Stomach smooth muscle (tissue), 2 donors: ENCODE data around the gene SUCNR1.
"Not testable (repeated sequence)": the region's sequence is repeated elsewhere in the genome, so short reads cannot be mapped to it uniquely, and the experiment has no call there.

Source experiments
- H3K27ac ChIP-seq: one replicate; pipeline ENCODE4 v1.7.0; 2013; ENCODE audit warnings: mild to moderate bottlenecking, low read length, inconsistent platforms
- H3K27me3 ChIP-seq, 2 donors: one replicate each; pipeline ENCODE4 v1.7.0; 2013; ENCODE audit warnings: low read length in 2 of 2; ENCODE audit not compliant: insufficient read depth in 2 of 2, control insufficient read depth in 1 of 2
- H3K36me3 ChIP-seq, 2 donors: one replicate each; pipeline ENCODE4 v1.7.0; 2013; ENCODE audit warnings: low read length in 2 of 2; ENCODE audit not compliant: control insufficient read depth in 2 of 2, insufficient read depth in 2 of 2
- H3K4me1 ChIP-seq: one replicate; pipeline ENCODE4 v1.7.0; 2013; ENCODE audit warnings: low read length; ENCODE audit not compliant: control insufficient read depth, insufficient read depth
- H3K4me3 ChIP-seq, 2 donors: one replicate each; pipeline ENCODE4 v1.7.0; 2013; ENCODE audit warnings: low read length in 2 of 2
- H3K9ac ChIP-seq, 2 donors: one replicate each; pipeline ENCODE4 v1.7.0; 2013; ENCODE audit warnings: low read length in 2 of 2, mild to moderate bottlenecking in 1 of 2
- H3K9me3 ChIP-seq, 2 donors: one replicate each; pipeline ENCODE4 v1.7.0; 2013; ENCODE audit warnings: low read length in 2 of 2; ENCODE audit not compliant: control insufficient read depth in 2 of 2
- donor health status: healthy.
- donor health status: Pancreatic carcinoma.

Gene SUCNR1

DNA sequence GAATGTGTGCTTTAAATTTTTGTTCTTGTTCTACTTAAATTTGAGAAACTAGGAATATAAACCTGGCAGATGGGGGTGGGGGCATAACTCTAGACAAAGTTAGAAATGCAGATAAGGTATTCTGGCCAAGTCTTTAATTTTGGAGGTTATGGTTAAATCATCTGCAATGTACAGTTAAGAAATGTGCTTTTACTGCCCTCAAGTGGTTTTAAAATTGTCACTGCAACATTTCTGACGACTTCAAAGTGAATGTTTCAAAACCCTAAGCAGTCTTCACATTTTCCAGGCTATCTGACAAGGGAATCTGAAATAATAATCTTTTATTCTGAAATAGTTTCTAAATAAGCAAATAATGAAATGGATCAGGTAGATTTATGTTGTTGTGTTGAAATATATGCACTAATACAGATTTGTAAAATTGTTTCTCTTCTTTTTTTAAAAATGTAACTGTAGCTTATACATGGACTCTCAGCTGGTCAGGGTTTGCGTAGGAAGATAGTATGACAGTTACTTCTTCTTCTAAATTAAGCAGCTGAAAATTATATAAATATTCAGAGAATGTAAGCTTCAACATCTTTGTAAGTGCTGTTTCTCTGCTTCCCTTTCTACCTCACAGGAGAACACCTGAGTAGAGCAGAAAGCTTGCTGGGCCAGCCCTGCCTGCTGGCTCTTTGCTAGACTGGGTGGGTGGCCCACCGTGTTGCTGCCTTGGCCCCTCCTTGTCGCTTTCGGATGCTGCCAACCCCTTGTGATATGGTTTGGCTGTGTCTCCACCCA is 45.0 kb downstream of the SUCNR1 start:
- H3K27ac ChIP-seq, result no peak overlapping the region

DNA sequence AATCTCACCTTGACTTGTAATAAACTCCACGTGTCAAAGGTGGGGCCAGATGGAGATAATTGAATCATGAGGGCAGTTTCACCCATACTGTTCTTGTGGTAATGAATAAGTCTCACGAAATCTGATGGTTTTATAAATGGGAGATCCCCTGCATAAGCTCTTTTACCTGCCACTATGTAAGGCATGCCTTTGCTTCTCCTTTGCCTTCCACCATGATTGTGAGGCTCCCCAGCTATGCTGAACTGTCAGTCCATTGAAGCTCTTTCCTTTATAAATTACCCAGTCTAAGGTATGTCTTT is 45.5 kb downstream of the SUCNR1 start:
- Histone ChIP-seq H3K4me3 (no peak overlapping the region), H3K27ac (no peak overlapping the region), H3K4me1 (no peaks in the 10 kb centered on the region), H3K9me3 (peaks cover 0 to 3% of the 10 kb centered on the region in 2 donors), H3K9ac (no peak overlapping the region), H3K36me3 (no peaks in the 10 kb centered on the region), H3K27me3 (no peaks in the 10 kb centered on the region)

More for the DNA sequence above, 45.0 kb downstream of the SUCNR1 start:
- no peaks in the 10 kb centered on the region for H3K27me3 ChIP-seq
- H3K4me3 ChIP-seq, result no peak overlapping the region
- peaks cover 0 to 3% of the 10 kb centered on the region in 2 donors for H3K9me3 ChIP-seq
- H3K4me1 ChIP-seq, result no peaks in the 10 kb centered on the region
- H3K9ac ChIP-seq, result no peak overlapping the region
- H3K36me3 ChIP-seq, result no peaks in the 10 kb centered on the region

DNA sequence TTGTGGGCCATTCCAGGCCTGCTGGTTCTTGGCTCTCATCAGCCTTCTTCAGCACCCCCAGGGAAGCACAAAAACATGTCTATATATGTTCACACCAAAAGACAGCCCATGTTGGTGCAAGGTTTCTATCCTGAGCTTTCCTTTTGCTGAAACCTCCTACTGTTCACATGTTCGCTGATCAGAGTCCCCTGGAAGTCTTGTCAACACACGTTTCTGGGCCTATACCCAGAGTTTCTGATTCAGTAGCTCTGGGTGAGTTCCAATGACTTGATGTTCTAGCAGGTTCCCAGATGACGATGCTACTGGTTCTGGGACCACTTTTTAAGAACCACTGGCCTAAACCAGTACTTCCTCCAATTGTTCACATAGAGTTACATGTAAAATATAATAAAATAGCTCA is 46.0 kb downstream of the SUCNR1 start:
- Histone ChIP-seq H3K27ac (no peak overlapping the region), H3K9ac (no peak overlapping the region), H3K4me3 (no peak overlapping the region), H3K27me3 (no peaks in the 10 kb centered on the region), H3K4me1 (no peaks in the 10 kb centered on the region), H3K9me3 (peaks cover 0 to 3% of the 10 kb centered on the region in 2 donors), H3K36me3 (no peaks in the 10 kb centered on the region)

DNA sequence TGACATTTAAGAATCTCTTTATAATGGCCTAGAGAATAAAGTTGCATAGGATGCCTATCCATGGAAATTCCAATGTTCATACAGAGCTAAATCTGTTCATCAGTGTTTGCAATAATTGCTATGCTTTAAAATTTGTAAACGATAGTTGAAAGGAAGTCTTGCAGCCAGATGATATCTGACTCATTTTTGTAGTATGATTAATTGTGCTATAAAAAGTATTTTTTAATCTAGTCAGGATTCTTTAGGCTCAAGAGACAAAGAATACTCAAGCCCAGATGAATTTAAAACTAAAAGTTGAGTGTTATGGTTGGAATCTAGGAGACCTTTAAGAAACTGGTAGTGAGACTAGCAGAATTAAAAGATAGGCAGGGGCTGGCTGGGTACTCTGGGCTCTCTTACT is 50.5 kb downstream of the SUCNR1 start:
- Histone ChIP-seq H3K4me3 (no peak overlapping the region), H3K9ac (no peak overlapping the region), H3K9me3 (peaks cover 0 to 3% of the 10 kb centered on the region in 2 donors), H3K27ac (no peak overlapping the region), H3K4me1 (no peaks in the 10 kb centered on the region), H3K36me3 (no peaks in the 10 kb centered on the region), H3K27me3 (no peaks in the 10 kb centered on the region)

DNA sequence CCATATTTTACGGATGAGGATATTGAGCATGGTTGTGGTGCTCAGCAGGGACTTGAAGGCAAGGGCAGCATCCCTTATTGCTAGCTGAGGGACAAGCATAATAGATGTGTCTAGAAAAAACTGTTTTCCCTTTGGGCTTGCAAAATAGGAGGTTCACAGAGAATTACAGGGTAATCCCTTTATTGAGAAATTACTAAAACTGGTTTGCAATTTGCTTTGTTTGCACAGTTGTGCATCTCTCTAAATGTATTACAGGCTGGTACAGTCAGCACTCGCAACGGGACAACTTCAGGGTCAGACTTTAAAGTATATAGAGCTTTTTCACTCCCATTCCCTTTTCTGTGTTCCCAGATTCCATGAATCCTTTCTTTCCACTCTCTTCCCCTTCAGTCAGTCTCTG is 51.3 kb downstream of the SUCNR1 start:
- Histone ChIP-seq H3K9me3 (peaks cover 0 to 3% of the 10 kb centered on the region in 2 donors), H3K4me3 (no peak overlapping the region), H3K27ac (no peak overlapping the region), H3K4me1 (no peaks in the 10 kb centered on the region), H3K9ac (no peak overlapping the region), H3K36me3 (no peaks in the 10 kb centered on the region), H3K27me3 (no peaks in the 10 kb centered on the region)

DNA sequence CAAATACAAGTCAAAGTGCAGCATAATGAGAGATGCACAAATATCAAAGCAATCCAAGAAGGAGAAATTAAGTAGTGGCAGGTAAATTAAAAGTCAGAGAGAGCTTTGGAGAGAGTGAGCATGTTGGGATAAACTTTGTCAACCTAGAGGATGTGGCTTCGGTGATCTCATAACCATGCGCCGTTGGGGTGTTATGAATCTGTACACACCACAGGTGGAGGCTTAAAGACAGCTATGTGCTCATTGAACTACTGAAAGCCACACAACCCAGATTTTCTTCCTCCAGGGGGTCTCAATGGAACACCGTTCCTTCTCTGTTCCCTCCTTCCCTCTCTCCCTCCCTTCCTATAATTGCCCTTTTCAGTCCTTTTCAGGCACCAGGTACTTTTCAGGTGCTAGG is 52.0 kb downstream of the SUCNR1 start:
- Histone ChIP-seq H3K9me3 (peaks cover 0 to 3% of the 10 kb centered on the region in 2 donors), H3K27ac (no peak overlapping the region), H3K9ac (no peak overlapping the region), H3K27me3 (no peaks in the 10 kb centered on the region), H3K4me1 (no peaks in the 10 kb centered on the region), H3K36me3 (no peaks in the 10 kb centered on the region), H3K4me3 (no peak overlapping the region)

DNA sequence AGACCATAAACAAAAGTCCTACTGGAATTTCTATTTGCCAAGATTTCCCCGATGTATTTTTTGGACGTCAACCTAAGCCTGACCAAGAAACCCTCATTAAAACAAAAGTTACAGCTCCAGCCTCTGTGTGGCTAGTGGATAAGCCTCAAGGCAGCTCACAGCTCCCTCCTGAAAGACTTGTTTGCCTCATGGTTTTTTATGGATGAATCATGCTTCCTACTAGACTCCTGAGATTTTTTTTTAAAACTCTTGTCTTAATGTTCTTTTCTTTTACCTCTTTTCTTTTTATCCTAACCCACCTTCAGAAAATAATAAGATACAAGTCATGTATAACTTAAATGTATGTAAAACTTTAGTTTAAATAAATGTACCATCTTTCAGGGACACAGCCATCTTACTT is 52.4 kb downstream of the SUCNR1 start:
- Histone ChIP-seq H3K9ac (no peak overlapping the region), H3K4me1 (no peaks in the 10 kb centered on the region), H3K27me3 (no peaks in the 10 kb centered on the region), H3K4me3 (no peak overlapping the region), H3K27ac (no peak overlapping the region), H3K9me3 (peaks cover 0 to 2% of the 10 kb centered on the region in 2 donors), H3K36me3 (no peaks in the 10 kb centered on the region)

DNA sequence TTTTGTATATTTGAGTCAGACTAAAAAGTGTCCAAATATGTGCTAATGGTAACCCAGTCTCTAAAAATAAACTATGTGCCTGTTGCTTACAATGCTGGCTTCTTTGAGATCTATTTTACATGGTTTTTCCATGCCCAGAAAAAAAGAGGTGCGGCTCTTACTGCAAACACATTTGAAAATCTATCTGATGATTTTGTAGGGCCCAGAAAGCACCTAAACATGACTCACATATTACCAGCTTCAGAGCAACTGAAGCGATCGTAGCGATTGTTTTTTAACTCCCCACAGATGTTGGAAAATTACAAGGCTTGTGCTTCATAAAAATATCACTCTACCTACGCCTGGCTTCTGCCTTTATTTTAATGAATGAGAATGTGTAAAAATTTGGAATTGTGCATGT is 53.5 kb downstream of the SUCNR1 start:
- H3K9me3 ChIP-seq, result no peaks in the 10 kb centered on the region
- no peaks in the 10 kb centered on the region for H3K4me1 ChIP-seq
- no peak overlapping the region for H3K27ac ChIP-seq

DNA sequence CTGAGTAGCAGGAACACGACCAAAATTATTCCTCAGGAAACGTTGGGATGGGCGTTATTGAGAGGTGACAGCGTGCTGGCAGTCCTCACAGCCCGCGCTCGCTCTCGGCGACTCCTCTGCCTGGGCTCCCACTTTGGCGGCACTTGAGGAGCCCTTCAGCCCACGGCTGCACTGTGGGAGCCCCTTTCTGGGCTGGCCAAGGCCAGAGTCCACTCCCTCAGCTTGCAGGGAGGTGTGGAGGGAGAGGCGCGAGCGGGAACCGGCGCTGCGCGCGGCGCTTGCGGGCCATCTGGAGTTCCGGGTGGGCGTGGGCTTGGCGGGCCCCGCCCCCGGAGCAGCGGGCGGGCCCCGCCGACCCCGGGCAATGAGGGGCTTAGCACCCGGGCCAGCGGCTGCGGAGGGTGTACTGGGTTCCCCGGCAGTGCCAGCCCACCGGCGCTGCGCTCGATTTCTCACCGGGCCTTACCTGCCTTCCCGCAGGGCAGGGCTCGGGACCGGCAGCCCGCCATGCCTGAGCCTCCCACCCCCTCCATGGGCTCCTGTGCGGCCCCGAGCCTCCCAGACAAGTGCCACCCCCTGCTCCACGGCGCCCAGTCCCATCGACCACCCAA is 54.6 kb downstream of the SUCNR1 start:
- H3K4me3 ChIP-seq, H3K4me1 ChIP-seq, H3K36me3 ChIP-seq, H3K27ac ChIP-seq, H3K9me3 ChIP-seq, H3K9ac ChIP-seq, H3K27me3 ChIP-seq: not testable (repeated sequence)

More for the DNA sequence above, 53.5 kb downstream of the SUCNR1 start:
- H3K27me3 ChIP-seq, result no peaks in the 10 kb centered on the region
- no peaks in the 10 kb centered on the region for H3K36me3 ChIP-seq
- no peak overlapping the region for H3K4me3 ChIP-seq
- no peak overlapping the region for H3K9ac ChIP-seq

DNA sequence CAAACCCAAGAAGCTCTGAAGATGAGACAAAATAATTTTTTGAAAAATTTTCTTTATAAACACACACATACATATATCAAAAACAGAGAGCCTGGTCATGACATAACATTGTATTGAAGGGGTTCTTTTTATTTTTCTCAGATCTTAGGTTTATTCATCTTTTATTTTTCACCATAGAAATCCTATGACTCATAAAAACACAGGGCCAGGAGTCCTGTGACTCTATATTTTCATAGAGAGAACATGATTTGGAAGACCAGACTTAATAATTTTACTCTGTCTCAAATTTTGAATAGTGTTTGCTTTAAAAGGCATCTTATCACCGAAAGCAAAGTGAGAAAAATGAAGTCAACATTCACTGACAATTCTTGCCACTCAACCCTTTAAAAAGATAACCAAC is 57.7 kb downstream of the SUCNR1 start:
- no peaks in the 10 kb centered on the region for H3K9me3 ChIP-seq
- no peaks in the 10 kb centered on the region for H3K36me3 ChIP-seq
- no peaks in the 10 kb centered on the region for H3K4me1 ChIP-seq
- no peak overlapping the region for H3K4me3 ChIP-seq
- no peak overlapping the region for H3K9ac ChIP-seq
- no peaks in the 10 kb centered on the region for H3K27me3 ChIP-seq
- H3K27ac ChIP-seq, result no peak overlapping the region

DNA sequence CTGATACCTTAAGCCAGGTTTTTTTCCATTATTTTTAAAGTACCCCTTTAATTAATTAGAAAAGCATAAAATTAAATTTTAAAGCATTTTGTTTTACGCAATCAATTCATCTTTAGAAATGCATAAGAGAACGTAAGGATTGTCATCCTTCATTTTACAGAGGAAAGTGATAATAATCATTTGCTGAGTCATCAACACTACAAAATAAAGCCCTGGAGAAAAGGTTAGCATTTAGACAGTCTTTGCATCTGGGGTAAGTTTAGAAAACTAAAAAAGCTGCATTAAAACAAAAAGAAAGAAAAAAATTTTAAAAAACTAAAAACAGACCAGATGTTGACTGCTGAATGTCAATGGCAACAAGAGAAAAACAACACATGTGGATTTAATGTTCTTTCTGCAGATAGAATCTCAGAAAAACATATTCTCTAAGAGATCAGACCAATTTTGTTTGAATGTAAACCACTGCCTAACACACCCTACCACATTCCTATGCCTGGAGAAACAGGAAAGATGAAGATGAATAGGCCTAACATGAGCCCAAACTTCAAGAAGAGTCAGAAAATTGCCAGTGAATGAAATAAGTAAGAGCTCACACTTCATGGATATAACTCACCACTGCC is 59.9 kb downstream of the SUCNR1 start:
- Histone ChIP-seq H3K27me3 (no peaks in the 10 kb centered on the region), H3K4me3 (no peak overlapping the region), H3K9ac (no peak overlapping the region), H3K9me3 (no peaks in the 10 kb centered on the region), H3K4me1 (no peaks in the 10 kb centered on the region), H3K27ac (no peak overlapping the region), H3K36me3 (no peaks in the 10 kb centered on the region)
